Measurements from ENCODE around the gene MAN2A2. TPM values are rescaled to one million over a fixed set of nuclear protein-coding genes. Genes with fewer than 3 reads are reported as not detected.
"Not testable (repeated sequence)": the region's sequence is repeated elsewhere in the genome, so short reads cannot be mapped to it uniquely, and the experiment has no call there.

The MAN2A2 gene
- total RNA-seq, 4 donors from 2014 or later: 32.9 to 90.3 (median 66.4) TPM

DNA sequence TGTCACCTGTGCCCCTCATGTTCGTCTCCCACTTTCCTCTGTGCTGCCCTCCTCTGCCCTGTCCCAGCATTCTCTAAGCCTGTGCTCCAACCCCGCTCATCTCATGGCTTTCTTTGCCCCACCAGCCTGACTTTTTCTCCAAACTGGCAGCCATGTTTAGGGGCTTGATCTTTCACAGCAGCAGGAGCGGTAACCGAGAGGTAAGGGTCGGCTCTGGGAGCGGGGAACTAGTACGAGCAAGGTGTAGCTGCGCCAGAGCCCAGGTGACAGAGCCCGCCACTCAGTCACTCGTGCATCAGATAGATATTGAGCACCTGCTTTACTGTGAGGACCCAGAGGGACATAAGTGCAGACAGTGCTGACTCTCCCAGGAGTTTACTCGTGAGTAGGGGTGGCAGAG is 13.4 kb downstream of the MAN2A2 start:
- ATAC-seq (ENCODE audit: low FRiP score): no peak
- TF ChIP-seq, protein P1, sequence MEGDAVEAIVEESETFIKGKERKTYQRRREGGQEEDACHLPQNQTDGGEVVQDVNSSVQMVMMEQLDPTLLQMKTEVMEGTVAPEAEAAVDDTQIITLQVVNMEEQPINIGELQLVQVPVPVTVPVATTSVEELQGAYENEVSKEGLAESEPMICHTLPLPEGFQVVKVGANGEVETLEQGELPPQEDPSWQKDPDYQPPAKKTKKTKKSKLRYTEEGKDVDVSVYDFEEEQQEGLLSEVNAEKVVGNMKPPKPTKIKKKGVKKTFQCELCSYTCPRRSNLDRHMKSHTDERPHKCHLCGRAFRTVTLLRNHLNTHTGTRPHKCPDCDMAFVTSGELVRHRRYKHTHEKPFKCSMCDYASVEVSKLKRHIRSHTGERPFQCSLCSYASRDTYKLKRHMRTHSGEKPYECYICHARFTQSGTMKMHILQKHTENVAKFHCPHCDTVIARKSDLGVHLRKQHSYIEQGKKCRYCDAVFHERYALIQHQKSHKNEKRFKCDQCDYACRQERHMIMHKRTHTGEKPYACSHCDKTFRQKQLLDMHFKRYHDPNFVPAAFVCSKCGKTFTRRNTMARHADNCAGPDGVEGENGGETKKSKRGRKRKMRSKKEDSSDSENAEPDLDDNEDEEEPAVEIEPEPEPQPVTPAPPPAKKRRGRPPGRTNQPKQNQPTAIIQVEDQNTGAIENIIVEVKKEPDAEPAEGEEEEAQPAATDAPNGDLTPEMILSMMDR (IDR thresholded peaks at IDR 0.05): no peak

DNA sequence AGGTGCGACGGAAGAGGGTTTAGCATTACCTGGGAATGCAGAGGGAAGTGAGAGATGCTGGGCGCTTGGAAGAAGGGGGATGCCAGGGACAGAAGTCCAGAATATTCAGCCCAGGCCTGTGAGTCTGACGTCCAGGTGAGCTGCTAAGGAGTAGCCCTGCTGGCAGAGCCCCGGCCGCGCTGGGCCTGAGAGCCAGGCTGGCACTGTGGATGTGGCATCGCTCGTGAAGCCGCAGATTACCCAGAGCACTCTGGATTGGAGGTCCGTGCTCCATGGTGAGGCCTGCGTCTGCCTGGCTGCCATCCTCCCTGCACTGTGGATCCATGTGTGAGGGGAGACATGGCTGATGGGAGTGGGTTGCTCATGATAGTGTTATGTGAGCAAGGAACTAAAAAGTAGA is 14.5 kb downstream of the MAN2A2 start:
- DNase-seq (ENCODE audit: low spot score): no peak
- TF ChIP-seq, protein P1 (IDR thresholded peaks at IDR 0.05): no peak
- ATAC-seq (ENCODE audit: low FRiP score): no peak

More for the DNA sequence above, 13.4 kb downstream of the MAN2A2 start:
- DNase-seq (ENCODE audit: low spot score): no peak

DNA sequence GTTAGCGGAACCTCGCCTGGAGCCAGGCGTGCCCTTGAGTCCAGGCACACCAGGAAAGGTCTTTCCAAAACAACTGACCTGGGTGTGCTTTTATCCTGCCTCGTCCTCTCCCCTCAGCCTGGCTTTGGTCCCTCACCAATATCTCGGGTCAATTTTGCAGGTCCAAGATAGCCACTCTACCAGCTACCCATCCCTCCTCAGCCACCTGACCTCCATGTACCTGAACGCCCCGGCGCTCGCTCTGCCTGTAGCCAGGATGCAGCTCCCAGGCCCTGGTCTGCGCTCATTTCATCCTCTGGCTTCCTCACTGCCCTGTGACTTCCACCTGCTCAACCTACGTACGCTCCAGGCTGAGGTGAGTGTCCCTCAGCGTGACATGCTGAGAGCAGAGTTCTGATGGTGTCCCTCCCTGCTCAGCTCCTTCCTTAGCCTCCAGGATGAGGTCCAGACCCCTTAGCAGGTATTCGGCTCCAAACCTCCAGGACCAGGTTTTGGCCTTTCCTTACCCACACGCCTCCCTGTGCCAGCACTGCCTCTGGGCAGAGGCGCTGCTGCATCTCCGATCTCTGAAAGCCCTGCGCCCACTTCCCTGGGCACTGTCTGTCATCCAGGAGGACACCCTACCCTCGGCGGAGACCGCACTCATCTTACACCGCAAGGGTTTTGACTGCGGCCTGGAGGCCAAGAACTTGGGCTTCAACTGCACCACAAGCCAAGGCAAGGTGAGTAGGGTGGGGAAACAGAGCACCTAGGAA is 15.1 kb downstream of the MAN2A2 start:
- no peak for DNase-seq (ENCODE audit: low spot score)
- TF ChIP-seq, protein P1 (IDR thresholded peaks at IDR 0.05): no peak
- no peak for ATAC-seq (ENCODE audit: low FRiP score)

DNA sequence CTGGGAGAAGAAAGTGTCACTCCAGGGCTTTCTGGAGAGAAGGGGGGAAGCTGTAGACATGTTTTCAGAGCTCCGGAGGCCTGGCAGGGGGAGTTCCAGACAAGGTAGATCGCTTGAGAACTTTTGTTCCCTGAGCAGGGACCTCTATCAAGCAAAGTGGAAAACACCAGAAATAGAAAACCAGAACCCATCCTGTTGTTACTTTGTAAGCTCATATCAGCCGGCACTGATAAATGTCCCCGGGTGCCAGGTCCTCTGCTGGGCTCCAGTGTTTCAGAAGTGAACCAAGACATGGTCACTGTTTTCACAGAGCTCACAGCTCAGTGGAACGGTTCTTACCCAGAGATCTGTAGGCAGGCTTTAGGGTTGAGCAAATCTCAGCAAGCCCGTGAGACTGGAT is 15.7 kb downstream of the MAN2A2 start:
- TF ChIP-seq, protein P1 (IDR thresholded peaks at IDR 0.05): no peak
- DNase-seq (ENCODE audit: low spot score) (no peak), ATAC-seq (ENCODE audit: low FRiP score) (no peak)

DNA sequence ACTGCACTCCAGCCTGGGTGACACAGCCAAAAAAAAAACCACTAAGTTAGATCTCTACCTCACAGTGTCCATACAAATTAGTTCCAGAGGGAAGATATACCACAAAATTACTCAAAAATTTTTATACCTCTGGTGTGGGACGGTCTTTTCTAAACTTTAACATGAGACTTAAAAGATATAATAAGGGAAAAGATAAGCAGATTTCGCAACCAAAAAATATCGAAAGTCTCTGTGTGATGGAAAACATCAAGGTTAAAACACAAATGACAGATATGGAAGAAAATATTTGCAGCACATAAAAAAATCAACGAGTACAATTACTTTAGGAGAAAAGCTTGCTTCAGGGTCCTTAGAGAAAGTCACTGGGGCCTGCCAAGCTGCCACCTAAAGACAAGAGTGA is 18.8 kb downstream of the MAN2A2 start:
- TF ChIP-seq, protein P1 (IDR thresholded peaks at IDR 0.05): no peak
- ATAC-seq (ENCODE audit: low FRiP score): no peak

DNA sequence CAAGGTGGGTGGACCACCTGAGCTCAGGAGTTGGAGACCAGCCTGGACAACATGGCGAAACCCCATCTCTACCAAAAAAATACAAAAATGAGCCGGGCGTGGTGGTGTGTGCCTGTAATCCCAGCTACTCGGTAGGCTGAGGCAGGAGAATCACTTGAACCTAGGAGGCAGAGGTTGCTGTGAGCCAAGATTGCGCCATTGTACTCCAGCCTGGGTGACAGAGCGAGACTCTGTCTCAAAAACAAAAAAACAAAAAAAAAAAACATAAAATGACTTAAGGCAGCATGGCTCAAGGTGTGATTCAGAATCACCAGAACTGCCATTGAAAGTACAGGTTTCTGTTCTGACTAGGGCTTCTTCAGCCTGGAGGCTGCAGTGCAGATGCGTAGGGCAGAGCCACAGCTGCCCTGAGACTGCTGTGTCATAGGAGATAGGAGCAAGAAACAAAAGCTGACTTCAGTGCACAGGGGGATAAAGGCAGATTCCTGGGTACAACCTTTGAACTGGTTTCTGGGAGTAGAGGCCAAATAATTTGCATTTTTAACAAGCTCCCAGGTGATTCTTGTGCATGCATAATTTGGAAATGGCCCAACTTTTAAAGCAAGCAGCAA is 19.7 kb downstream of the MAN2A2 start:
- DNase-seq (ENCODE audit: low spot score); ATAC-seq (ENCODE audit: low FRiP score): not testable (repeated sequence)

More for the DNA sequence above, 18.8 kb downstream of the MAN2A2 start:
- no peak for DNase-seq (ENCODE audit: low spot score)

DNA sequence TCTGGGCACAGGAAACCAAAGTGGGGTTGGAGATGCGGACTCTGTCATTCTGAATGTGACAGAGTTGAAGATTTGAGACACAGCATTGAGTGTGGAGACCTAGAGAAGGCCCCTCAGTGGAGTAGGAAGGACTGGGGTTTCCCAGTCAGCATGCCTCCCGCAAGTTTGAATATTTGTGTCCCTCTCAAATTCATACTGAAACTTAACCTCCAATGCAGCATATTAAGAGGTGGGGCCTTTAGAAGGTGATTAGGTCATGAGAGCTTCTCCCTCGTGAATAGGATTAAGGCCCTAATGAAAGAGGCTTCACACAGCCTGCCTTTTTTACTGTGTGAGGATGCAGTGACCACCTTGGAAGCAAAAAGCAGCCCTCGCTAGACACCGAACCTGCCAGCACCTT is 21.3 kb downstream of the MAN2A2 start:
- DNase-seq (ENCODE audit: low spot score): no peak
- TF ChIP-seq, protein P1 (IDR thresholded peaks at IDR 0.05): no peak
- no peak for ATAC-seq (ENCODE audit: low FRiP score)

DNA sequence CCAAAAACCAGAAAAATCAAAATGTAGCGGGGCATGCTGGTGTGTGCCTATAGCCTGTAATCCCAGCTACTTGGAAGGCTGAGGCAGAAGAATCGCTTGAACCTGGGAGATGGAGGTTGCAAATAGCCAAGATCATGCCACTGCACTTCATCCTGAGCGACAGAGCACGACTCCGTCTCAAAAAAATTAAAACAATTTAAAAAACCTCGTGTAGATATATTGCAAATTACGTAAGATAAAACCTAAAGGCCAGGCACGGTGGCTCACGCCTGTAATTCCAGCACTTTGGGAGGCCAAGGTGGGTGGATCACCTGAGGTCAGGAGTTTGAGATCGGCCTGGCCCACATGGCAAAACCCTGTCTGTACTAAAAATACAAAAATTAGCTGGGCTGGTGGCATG is 23.7 kb downstream of the MAN2A2 start:
- DNase-seq (ENCODE audit: low spot score); ATAC-seq (ENCODE audit: low FRiP score): not testable (repeated sequence)

DNA sequence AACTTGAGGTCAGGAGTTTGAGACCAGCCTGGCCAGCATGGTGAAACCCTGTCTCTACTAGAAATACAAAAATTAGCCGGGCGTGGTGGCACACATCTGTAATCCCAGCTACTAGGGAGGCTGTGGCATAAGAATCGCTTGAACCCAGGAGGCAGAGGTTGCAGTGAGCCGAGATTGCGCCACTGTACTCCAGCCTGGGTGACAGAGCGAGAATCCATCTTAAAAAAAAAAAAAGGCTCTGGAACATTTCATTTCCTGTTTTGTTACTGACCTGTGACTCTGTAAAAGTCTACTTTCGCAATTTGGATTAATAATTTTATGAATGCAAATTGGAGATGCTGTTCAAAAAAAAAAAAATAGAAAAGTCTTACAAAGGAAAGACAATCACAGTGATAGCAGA is 25.0 kb downstream of the MAN2A2 start:
- not testable (repeated sequence) for DNase-seq (ENCODE audit: low spot score); ATAC-seq (ENCODE audit: low FRiP score)
